Adrenal gland (tissue), 12 donors: ENCODE measurements around the gene LRRC10B. TPM values are rescaled to one million over a fixed set of nuclear protein-coding genes. Genes with fewer than 3 reads are reported as not detected.
A peak's percentile ranks its signal among the peaks of the same experiment; 100 is the strongest.

Source experiments
- DNase-seq, 7 donors: peaks; one replicate each; pipeline ENCODE4 v3.0.0-alpha.2; 2019 to 2020
- H3K27ac ChIP-seq, 5 donors: fragments of 200-600 bp; sonication (generic) in 4 of 5; 1 replicate in 3 of 5; 2 replicates in 2 of 5; pipeline versions ENCODE4 v1.5.1 to v1.8.0; 2016 to 2020; ENCODE audit warnings: mild to moderate bottlenecking in 1 of 5
- H3K27me3 ChIP-seq: fragments of 200-600 bp; 2 replicates; pipeline ENCODE4 v1.8.0; 2021
- H3K36me3 ChIP-seq, 2 donors: fragments of 200-600 bp; replicated peaks in 1 of 2; 1 replicate in 1 of 2; 2 replicates in 1 of 2; pipeline versions ENCODE4 v1.5.1 to v1.8.0; 2018 to 2022
- H3K4me1 ChIP-seq, 2 donors: fragments of 200-600 bp; replicated peaks in 1 of 2; 1 replicate in 1 of 2; 2 replicates in 1 of 2; pipeline versions ENCODE4 v1.5.1 to v1.8.0; 2018 to 2021
- H3K4me3 ChIP-seq, 4 donors: fragments of 200-600 bp; sonication (generic) in 3 of 4; one replicate each; pipeline ENCODE4 v1.5.1; 2016 to 2018
- H3K9me3 ChIP-seq, 3 donors: fragments of 200-600 bp; sonication (generic) in 1 of 3; replicated peaks in 1 of 3; 1 replicate in 2 of 3; 2 replicates in 1 of 3; pipeline versions ENCODE4 v1.5.1 to v1.8.0; 2016 to 2021
- POLR2A ChIP-seq, 2 donors: fragments of 450-650 bp; IDR thresholded peaks; one replicate each; pipeline ENCODE4 v1.6.1; 2017; ENCODE audit warnings: antibody characterized with exemption in 2 of 2, mild to moderate bottlenecking in 2 of 2, moderate library complexity in 1 of 2
- WGBS, 4 donors: extraction: QIAGEN DNeasy Blood & Tissue Kit in 2 of 4; methylation state at CpG; one replicate each; pipeline versions ENCODE4 v1.1.5 to v1.1.7; 2013 to 2017; 5-methylcytosine and 5-hydroxymethylcytosine counted together
- intact Hi-C, 2 donors: fragments of 100-400 bp; cut with DNase I; formaldehyde crosslinking; loops; one replicate each; pipeline versions ENCODE4 v1.14.1 to v1.15.0; 2022 to 2023
- polyA plus RNA-seq, 3 donors: library from polyadenylated mRNA; stranded (reverse); fragments of 200-250 nt in 2 of 3; fragments of 350-450 nt in 1 of 3; fragmentation: Illumina TruSeq in 1 of 3; extraction: RNeasy Lipid Tissue Mini Kit (QIAGEN cat#74804) in 1 of 3; gene quantifications; one replicate each; pipeline ENCODE4 v1.2.3, GENCODE V29; 2013 to 2014
- total RNA-seq, 9 donors: library from RNA; depleted of rRNA in 4 of 9; stranded (reverse); fragments of >200 nt in 4 of 9; fragments of 120-200 nt in 1 of 9; fragmentation: NEBNext Ultra II Directional in 1 of 9; extraction: Animal tissue kit (Norgen Biotek cat#: 25700) in 1 of 9; gene quantifications; one replicate each; pipeline versions ENCODE4 v1.1.0 to v1.2.4, GENCODE V29; 2013 to 2023
- TF ChIP-seq, protein P1 (sequence below), 6 experiments: fragments of 450-650 bp in 4 of 6; fragments of 200-600 bp in 2 of 6; sonication (generic) in 1 of 6; IDR thresholded peaks; 1 replicate in 5 of 6; 2 replicates in 1 of 6; pipeline versions ENCODE4 v1.5.1 to v1.8.0; 2016 to 2021; ENCODE audit warnings: antibody characterized with exemption in 6 of 6, mild to moderate bottlenecking in 2 of 6, moderate library complexity in 1 of 6
- donor health status: healthy with polysubstance abuse.
- donor health status: Bipolar disorder and iron deficiency.
- donor health status: DM: yes; HTN: yes; CAD: no.
- donor health status: DM: no; HTN: no; CAD: no.
- donor health status: DM: no; HTN: no; CAD: no.
- donor health status: DM: yes; HTN: yes; CAD: no.

The LRRC10B gene
- total and polyA plus RNA-seq, 12 donors: 0.06 to 2.6 (median 1.1) TPM; not detected in 3

DNA sequence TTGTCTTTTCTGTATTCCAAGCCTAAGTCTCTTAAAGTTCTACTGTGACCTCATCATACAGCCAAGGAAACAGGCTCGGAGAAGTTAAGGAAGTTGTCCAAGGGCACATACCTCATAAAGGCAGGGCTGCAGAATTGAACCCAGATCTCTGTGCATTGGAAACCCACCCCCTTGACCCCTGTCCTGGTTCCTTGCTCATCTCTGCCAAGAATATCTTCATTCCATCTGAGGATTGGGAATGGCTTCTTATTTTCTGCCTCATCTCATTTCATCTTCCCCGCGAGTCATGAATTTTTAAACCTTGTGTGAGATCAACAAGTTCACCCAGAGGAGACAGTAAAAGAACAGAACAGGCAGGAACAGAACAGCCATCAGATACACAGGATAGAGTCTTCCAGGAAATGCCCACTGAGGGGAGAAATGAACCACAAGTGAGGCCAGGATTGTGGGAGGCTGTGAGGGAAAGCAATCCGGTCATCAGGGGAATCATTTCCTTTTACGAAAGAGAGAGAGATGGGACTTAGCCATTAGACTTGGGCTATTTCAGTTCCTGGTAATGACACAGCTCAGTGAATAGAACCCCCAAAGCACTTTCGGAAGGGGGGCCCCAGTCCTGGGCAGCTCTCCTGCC is 34.4 kb upstream of the LRRC10B start:
- no peaks in the 10 kb centered on the region for H3K9me3 ChIP-seq
- H3K4me3 ChIP-seq: no peak overlapping the region
- TF ChIP-seq, protein P1, sequence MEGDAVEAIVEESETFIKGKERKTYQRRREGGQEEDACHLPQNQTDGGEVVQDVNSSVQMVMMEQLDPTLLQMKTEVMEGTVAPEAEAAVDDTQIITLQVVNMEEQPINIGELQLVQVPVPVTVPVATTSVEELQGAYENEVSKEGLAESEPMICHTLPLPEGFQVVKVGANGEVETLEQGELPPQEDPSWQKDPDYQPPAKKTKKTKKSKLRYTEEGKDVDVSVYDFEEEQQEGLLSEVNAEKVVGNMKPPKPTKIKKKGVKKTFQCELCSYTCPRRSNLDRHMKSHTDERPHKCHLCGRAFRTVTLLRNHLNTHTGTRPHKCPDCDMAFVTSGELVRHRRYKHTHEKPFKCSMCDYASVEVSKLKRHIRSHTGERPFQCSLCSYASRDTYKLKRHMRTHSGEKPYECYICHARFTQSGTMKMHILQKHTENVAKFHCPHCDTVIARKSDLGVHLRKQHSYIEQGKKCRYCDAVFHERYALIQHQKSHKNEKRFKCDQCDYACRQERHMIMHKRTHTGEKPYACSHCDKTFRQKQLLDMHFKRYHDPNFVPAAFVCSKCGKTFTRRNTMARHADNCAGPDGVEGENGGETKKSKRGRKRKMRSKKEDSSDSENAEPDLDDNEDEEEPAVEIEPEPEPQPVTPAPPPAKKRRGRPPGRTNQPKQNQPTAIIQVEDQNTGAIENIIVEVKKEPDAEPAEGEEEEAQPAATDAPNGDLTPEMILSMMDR (IDR thresholded peaks at IDR 0.05): no peak
- TF ChIP-seq POLR2A (IDR thresholded peaks at IDR 0.05): no peak
- peak overlapping the region in 1 of 5 donors; percentile 54 for H3K27ac ChIP-seq
- DNase-seq: no peak
- WGBS, 4 donors: 79 to 94% (median 89%) methylated on average over 5 to 6 of the region's 6 CpGs
- intact Hi-C loops: no loop called here
- peaks cover 0 to 26% of the 10 kb centered on the region in 2 donors for H3K4me1 ChIP-seq
- H3K27me3 ChIP-seq: no peaks in the 10 kb centered on the region
- no peaks in the 10 kb centered on the region for H3K36me3 ChIP-seq

DNA sequence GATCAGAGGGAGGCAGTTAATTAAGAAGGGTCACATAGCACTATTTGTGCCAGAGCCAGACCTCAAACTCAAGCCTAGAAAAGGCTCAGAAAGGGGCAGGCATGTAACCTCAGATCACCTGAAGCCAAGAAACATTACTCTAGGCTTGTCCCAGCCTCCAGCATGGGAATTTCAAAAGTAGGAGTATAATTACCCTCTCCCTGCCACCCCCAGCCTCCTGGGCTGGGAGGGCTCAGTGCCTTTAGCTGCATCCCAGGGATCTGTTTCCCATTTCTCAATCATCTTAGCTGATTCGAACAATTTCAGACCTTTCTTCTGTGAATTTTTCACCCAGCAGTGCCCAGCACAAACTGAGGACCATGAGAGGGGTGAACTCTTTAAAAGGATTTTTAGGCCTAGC is 33.1 kb upstream of the LRRC10B start:
- Histone ChIP-seq H3K9me3 (no peaks in the 10 kb centered on the region), H3K36me3 (no peaks in the 10 kb centered on the region), H3K4me3 (no peak overlapping the region), H3K27ac (peak overlapping the region in 1 of 5 donors; percentile 41), H3K4me1 (peaks cover 0 to 26% of the 10 kb centered on the region in 2 donors), H3K27me3 (no peaks in the 10 kb centered on the region)
- intact Hi-C loops: loop anchor here (5.0 kb wide), 2 partner anchors 37 to 162 kb away; no protein-coding TSS in a partner anchor
- DNase-seq: no peak
- 83 to 96% (median 93%) methylated on average over 1 of the region's 1 CpG for WGBS, 4 donors
- TF ChIP-seq, protein P1 (IDR thresholded peaks at IDR 0.05): no peak
- no peak for TF ChIP-seq POLR2A (IDR thresholded peaks at IDR 0.05)

DNA sequence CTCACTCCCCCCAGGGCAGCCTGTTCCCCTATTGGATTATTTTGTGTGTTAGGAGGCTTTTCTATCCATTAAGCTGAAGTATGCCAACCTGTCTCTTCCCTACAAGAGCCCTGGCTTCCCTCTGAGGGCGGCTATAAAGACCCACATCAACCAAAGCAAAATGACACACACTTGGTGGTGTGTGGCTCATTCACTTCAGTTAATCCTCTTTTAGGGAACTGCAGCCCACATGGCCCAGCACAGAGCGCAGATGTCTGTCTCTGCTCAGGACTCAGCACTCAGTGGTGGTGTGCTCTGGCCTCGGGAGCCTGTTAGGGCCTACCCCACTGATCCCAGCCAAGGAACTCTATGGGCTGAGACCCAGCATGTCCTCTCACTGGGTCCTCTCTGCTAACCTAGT is 32.2 kb upstream of the LRRC10B start:
- Histone ChIP-seq H3K27me3 (no peaks in the 10 kb centered on the region), H3K4me3 (no peak overlapping the region), H3K9me3 (no peaks in the 10 kb centered on the region), H3K27ac (no peak overlapping the region), H3K36me3 (no peaks in the 10 kb centered on the region), H3K4me1 (peaks cover 0 to 26% of the 10 kb centered on the region in 2 donors)
- no peak for DNase-seq
- TF ChIP-seq, protein P1 (IDR thresholded peaks at IDR 0.05): no peak
- TF ChIP-seq POLR2A (IDR thresholded peaks at IDR 0.05): no peak
- WGBS, 4 donors: 84 to 100% (median 92%) methylated on average over 1 to 3 of the region's 3 CpGs
- intact Hi-C loops: loop anchor here (5.0 kb wide), 2 partner anchors 36 to 161 kb away; no protein-coding TSS in a partner anchor

GRCh38 chr11:61477126-61477525 is 31.4 kb upstream of the LRRC10B start:
- Histone ChIP-seq H3K4me3 (no peak overlapping the region), H3K27ac (no peak overlapping the region), H3K9me3 (no peaks in the 10 kb centered on the region), H3K36me3 (no peaks in the 10 kb centered on the region), H3K4me1 (peaks cover 0 to 24% of the 10 kb centered on the region in 2 donors), H3K27me3 (no peaks in the 10 kb centered on the region)
- 31 to 46% (median 38%) methylated on average over 8 of the region's 8 CpGs for WGBS, 4 donors
- TF ChIP-seq, protein P1 (IDR thresholded peaks at IDR 0.05): no peak
- TF ChIP-seq POLR2A (IDR thresholded peaks at IDR 0.05): no peak
- intact Hi-C loops: loop anchor here (5.0 kb wide), 2 partner anchors 35 to 160 kb away; no protein-coding TSS in a partner anchor
- DNase-seq: peak in 3 of 7 donors; percentile 30 to 40 (median 37)
